Measurements from ENCODE around the gene SLC46A3.

GRCh38 chr13:28716511-28716910 lies 2.3 kb downstream of the SLC46A3 start:
- no peak for TF ChIP-seq KDM4B (CRISPR knock-in tag; IDR thresholded peaks at IDR 0.05)
- no peak for TF ChIP-seq ZNF12 (CRISPR knock-in tag; IDR thresholded peaks at IDR 0.05)
- no peak for TF ChIP-seq TRAFD1 (CRISPR knock-in tag; IDR thresholded peaks at IDR 0.05; ENCODE audit: borderline replicate concordance)
- no peak for TF ChIP-seq ZNF501 (CRISPR knock-in tag; IDR thresholded peaks at IDR 0.05)
- TF ChIP-seq POLR2AphosphoS5 (IDR thresholded peaks at IDR 0.05; ENCODE audit: low read depth, low read length), result no peak
